Stimulated activated CD4-positive, alpha-beta T cell treated with anti-CD3 and anti-CD28 coated beads, Interleukin-4, amount 100 ng/mL, for 1 hour (primary cell): ENCODE measurements around the gene ATXN7L2.

ENCODE experiments used
- DNase-seq: peaks from one replicate; pipeline ENCODE4 v3.0.0-alpha.2; 2020

Gene ATXN7L2

DNA sequence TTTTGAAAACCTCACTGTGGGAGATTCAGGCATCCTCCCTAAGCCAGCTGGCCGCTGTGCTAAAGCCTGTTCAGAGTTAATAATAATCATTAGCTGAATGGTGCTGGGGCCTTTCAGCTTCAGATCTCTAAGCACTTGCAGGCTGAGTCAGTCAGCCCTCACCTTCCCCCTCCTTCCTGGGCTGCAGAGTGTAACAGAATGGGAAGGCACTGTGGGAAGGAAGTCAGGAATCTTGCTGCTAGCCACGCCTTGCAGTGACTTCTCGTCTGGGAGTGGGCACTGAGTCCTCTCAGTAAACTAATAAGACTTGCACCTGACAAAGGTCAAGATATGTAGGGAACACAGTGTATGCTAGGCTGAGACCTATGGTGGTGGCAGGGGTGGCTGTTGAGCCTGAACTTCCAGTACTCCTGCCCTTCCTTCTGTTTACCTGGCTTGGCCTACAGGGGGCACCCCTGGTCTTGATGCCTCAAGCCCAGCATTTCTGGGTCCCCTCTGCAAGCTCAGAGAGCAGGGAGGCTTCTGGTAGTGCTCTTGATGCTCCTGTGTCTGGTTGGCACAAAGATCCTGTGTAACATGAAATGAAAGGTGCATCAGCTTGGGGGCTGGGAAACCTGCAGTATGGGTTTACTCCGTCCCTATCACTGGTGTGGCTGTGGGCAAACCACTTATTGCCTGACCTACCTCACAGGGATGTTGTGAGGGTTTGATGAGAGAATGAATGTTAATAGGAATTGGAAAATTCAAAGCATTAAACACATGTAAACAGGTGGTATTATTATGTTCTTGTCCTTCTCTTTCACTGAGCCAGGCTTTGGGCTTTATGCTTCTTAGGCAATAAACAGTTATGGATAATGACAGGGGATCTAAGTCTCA, 16.2 kb downstream of the ATXN7L2 start:
- peak; percentile 63 for DNase-seq

DNA sequence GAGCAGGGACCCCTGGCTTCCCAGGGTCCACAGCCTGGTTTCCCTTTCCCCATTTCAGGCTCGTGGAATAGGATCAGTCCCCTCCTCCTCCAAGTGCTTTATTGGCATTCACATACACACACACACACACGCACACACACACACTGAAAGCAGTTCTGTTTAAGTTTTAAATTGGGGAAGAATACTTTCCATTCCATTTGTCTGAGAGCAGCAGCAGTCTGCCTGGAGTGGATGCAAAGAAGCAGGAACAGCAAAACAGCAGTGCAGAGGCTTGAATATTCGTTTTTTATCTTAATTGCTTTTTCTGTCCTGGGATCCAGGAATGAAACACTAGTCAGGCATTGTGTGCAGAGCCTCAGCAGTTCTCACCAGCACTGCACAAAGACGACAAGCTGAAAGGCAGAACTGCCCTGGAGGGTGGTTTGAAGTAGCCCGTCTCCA, 17.3 kb downstream of the ATXN7L2 start:
- no peak for DNase-seq

DNA sequence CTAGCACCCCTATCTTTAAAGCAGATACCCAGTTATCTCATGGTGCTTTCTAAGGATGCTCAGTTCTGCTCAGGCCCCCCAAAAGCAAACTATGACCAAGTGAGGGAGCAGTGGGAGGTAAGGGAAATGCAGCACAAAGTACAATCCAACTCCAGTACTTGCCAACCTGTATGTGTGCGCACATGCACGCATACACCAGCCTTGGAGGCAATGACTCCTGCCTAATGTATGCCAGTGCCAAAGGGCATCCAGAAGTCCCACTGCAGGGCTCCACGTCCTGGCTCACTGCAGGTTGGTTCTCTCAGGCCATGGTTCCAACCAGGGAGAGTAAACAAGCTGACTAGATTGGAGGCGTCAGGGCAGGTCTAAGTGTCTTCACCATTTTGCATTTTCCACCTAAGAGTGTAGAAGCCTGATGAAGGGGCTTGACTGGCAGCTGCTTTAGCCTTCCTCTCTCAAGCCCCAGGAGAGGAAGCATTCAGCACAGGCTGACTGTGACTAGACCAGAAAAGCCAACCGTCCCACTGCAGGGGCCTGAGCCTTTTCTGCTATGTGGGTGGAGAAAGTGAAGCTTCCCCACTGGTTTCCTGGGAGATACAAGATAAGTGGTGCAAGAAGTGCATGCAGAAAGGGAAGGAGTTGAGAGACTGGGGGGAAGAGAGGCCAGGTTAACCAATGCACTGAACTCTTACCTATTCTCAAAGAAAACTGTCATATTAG, 18.1 kb downstream of the ATXN7L2 start:
- DNase-seq, result no peak

DNA sequence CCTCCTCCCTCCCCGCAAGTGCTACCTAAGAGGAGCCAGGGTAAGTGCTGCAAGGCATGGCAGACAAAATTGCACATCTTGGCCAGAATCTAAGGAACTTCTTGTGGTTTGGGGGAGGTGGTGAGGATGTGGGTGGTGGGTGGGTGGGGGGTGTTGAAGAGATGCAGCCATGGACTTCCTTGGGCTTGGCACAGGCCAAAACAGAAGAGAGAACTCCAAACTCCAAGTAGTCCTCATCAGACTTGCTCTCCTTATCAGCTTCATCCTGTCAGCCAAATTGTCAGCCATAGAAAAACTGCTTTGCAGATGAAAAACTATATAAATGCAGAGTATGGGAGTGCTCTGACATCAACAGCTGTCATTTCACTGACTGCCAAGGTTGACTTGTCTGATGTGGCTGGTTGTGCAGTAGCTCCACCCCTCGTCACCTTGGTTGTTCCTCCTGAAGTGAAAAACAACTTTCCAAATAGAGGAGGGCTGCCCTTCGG, 18.7 kb downstream of the ATXN7L2 start:
- DNase-seq, result no peak

DNA sequence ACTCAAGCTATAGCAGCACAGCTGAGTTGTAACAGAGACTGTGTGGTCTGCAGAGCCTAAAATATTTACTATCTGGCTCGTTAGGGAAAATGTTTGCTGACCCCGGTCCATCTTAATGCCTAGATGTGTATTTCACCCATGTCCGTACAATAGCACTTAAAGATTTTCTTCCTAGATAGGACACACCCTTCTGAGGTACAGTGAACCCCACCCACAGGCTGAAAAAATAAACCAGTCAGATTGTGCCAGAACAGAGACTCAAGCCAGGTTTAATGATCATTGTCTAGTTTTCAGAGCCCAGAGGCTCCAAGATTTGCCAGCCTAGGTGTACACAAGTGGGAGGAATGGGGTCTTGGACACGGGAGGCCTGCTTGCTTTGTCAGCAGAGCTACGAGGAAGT, 20.2 kb downstream of the ATXN7L2 start:
- DNase-seq, result no peak

DNA sequence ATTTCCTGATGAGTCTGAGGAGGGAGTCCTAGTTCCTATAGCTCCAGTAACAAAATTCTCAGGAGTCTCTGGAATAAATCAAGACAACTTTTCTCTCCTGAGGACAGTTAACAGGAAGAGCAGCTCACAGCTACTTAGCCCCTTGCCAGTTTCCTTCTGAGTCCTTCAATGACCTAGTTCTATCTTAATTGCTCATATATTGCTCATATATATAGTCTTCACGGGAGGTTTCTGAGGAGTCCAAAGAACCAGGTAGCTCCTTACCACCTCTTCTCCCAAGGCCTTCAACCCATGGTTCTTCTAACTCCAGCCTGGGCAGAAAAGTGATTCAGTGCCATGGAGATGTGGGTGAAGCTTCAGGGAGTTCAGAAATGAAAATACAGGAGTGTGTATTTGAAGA, 21.3 kb downstream of the ATXN7L2 start:
- no peak for DNase-seq

DNA sequence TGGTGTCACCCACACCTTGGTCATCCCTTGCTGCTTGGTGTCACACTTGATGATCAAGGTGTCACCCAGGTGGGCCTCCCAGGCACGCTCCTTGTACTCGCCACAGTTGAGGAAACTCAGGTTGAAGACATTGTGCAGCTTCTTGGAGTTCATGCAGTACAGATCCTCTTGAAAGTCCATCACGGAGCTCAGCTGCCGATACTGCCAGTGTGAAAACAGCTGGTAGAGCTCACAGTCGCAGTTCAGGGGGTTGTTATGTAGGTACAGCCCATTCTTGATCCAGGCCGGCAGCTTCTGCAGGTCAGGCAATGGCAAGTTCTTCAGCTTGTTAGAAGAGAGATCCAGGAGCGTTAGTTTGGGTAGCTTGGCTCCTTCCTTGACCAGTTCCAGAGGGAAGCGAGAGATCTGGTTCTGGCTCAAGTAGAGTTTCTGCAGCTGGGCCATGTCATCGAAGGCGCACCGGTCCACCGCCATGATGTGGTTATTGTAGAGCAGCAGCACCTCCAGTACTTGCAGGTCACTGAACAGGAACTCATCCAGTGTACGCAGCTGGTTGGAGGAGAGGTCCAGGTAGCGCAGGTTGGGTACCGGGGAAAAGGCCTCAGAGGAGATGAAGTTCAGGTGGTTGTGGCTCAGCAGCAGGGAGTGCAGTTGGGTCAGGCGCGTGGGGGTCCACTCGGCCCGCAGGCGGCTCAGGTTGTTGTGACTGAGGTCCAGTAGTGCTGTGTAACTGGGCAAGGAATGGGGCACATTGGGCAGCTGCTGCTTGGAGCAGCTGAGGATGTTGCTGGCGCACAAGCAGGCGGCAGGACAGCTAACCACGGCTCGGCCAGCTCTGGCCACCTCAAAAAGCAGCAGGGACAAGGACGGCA, 24.5 kb downstream of the ATXN7L2 start:
- no peak for DNase-seq

DNA sequence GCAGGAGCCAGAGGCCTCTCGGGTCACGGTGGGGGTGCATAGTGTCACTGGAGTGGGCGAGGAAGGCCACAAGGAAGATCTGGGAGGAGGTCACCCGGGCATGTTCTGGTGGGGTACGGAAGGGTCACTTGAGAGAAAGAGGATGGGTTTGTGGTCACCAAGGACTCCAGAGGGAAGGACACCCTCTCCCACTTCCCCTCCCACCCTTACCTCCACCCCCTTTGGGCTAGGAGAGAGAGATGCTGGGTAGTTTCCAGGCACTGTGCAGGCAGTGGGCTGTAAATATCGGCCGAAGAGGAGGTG, 25.1 kb downstream of the ATXN7L2 start:
- no peak for DNase-seq

DNA sequence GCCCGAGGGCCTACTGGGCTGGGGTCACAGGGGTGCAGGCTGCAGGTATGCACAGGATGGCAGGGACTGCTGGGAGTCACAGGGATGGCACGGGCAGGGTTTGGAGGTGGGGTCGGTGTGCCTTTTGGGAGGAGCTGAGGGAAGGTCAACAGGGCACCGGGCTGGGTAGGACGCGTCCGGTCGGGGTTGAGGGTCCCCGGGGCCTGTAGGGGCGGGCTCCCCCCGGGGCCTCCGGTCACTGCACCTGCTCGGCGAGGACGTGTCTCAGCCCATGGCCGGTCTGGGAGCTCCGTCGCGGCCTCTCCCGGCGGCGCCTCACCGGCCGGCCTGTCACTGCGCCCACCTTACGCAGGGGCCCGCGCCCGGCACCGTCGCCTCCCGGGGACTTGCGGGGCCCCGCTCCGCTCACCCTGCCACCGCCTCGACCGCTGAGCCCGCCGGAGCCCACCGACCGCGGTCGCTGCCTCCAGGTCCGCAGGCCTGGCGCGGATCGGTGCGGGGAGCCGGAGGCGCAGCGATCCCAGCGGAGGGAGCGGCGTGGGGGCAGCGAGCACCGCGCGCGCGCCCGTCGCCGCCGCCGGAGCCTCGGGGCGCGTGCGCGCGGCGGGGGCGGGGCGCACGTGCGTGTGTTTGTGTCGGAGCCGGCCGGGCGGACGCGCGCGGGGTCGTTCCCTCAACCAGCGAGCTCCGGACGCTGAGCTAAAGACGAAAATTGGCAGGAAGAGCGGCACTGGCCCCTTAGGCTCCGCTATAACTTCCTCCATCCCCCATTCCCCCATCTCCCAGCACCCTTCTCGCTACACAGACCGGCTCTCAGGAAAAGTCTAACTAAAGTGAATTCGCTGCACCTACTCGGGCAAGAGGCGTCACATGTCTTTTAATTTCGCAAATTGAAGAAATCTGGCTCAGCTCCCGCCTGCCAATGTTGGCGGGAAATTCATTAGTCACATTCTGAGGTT, 25.8 kb downstream of the ATXN7L2 start, which contains the start of gene AMIGO1:
TSS of gene AMIGO1 (minus strand) at position 552 of the 959 bp plus-strand sequence. CDS start 815 bp downstream, outside the sequence.
- peak; percentile 75 for DNase-seq

DNA sequence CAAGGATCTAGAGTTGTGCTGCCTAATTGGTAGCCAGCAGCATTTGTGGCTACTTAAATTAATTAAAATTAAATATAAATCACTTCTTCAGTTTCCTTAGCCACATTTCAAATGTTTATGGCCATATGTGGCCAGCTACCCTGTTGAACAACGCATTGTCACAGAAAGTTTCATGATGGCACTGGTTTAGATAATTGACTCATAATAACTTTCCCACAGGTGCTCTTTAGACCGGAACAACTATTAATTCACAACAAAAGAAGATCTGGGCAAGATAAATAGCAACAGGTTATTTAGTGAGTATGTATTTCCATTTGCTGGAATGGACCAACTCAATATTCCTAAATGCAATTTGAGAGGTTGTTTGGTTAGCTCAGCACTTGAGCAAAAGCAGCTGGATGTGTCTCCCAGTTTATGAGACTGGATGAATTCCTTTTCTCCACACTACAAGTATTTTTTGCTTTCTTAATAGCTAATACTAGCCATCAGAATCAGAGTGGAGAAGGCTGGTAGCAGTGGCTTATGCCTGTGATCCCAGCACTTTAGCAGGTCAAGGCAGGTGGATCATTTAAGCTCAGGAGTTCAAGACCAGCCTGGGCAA, 29.5 kb downstream of the ATXN7L2 start:
- no peak for DNase-seq

DNA sequence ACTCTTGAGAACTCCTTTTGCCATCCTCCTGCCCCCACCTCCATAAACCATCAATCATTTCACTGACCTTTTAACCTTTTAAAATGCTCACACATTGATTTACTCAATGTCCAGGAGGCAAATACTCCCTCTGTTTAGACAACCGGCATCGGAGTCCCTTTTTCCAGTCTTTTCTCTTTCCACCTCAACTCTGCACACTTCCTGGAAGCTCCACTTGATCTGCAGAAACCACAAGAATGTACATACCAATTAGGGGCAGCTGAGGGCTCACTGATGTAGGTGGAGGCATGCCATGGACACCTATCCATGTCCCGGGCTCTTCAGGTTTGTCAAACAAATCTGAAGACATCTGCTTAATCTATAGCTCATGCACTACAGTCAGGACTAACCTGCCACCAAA, 31.1 kb downstream of the ATXN7L2 start:
- DNase-seq, result no peak

DNA sequence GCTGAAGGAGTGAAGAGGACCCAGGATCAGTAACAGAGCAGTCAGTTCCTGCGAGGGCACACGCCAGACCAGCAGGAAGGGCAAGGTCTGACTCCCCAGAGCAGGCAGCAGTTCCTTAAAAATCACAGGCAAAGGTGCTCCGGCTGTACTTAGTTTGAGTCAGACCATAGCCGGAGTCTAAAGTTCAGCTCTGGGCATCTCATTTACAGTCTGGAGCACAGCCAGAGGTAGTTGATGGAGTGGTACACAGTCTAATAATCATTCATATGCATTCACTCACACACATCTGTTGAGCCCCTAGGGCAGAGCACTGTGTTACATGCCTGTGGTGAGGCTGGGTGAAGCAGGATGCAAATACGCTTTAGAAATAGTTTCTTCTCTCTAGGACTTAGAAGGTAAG, 33.2 kb downstream of the ATXN7L2 start:
- no peak for DNase-seq

DNA sequence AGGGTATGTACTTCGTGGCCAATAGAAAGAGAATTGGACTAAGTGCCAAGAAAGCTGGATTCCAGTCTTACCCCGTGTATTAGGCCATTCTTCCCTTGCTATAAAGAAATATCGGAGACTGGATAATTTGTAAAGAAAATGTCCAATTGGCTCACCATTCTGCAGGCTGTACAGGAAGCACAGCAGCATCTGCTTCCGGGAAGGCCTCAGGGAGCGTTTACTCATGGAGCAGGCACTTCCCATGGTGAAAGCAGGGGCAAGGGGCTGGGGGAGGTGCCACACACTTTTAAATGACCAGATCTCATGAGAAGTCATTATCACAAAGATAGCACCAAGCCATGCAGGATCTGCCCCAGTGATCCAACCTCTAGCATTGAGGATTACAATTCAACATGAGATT, 33.6 kb downstream of the ATXN7L2 start:
- no peak for DNase-seq

DNA sequence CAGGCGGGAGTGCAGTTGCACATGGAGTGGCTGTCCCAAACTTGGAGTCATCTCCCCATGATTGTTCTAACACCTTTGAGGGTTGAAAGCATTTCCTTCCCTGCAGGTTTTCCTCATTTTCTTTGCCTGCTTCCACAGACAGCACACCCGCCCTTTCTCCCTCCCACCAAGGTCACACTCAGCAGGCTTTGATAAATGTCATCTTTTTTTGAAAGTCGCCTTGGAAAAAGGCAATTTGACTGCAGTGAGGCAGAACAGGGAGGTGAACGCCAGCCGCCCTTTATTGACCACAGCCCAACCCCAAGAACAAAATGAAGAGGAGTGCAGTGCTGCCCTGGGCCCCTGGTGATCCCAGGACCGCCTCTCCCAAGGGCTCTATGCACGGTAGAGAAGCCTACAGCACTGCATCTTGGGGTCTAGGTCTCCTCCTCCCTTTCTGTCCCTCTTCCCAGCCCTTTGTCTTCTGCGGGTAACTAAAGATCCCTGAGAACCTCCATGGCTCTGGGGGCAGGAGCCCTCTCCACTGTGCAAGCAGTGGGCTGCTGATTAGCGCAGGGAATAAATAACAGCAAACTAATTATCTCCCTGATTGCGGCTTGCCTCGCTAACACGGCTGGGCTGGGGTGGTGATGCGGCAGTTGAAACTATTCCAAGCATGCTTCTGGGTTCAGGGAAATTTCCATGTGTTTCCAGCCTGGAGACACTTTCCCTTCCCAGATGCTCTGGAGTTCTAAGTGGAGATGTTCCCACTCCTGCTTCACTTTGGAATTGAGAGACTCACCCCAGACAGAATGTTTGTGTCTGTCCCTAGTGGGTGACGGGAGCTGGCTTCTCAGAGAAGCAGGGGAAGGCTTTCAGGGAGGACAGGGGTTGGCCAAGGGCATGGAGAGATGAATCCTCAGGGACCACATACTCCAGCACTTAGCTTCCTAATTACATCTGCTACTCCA, 37.6 kb downstream of the ATXN7L2 start:
- no peak for DNase-seq

DNA sequence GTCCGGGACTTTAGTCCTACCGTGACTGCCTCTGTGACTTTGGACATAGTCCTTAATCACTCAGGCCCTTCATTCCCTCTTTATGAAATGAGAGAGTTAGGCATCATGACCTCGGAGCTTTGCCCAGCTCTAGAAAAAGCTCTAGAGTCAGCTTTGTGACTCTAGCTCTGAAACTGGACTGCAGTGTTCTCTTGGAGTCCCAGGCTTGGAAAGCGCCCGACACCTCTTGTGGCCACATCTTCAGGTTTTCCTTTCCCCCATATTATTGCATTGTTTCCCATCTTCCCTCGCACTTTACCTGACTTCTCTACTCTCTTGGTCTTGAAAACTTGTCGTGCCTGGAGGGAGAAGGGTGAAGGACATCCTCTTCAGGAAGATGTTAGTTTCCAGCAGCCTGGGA, 38.3 kb downstream of the ATXN7L2 start:
- DNase-seq, result no peak

DNA sequence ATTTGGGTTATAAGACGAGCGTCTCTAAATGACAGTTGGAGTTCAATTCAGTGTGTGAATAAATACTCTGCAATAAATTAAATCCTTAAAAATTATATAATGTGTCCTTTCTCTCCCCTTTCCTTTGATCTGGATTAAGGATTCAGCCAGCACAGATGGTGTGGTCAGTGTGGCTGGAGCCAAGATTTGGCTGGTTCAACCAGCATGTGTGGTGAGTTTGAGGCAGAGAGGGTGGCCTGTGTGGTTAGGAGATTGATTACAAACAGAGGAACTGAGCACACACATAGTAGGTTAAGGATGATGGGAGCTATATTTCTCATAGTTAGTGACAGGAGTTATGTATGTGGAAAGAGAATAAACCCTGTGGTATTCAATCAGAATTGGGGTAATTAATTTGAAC, 40.0 kb downstream of the ATXN7L2 start:
- DNase-seq, result no peak

DNA sequence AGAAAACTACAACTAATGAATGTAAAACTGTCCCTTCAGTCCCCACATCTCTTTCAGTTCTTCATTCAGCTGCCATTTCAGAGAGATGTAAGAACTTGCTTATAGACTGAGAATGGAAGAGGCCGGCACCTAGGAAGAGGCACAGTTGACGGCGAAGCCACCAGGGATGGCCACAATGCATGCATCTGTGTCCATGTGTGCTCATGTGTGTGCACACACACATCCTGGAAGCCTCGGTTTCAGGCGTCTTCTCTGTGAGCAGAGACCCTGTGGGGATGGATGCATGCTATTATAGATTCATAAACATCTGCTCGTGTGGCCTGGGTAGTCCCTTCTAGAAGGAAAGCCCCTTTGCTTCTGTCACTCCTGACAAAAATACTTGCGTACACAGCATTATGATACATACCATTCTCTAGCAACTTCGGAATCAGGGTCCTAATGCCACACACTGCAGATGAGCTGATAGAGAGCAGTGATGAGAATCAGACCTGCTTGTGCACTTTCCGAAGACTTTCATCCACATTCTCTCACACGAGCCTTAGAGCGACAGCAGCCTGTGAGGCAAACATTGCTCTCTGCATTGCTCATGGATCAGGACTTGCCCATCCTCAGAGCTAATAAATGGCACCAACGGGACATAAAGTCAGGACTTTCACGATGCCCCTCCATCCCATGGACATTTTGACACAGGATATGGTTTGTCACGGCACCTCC, 43.5 kb downstream of the ATXN7L2 start:
- no peak for DNase-seq

DNA sequence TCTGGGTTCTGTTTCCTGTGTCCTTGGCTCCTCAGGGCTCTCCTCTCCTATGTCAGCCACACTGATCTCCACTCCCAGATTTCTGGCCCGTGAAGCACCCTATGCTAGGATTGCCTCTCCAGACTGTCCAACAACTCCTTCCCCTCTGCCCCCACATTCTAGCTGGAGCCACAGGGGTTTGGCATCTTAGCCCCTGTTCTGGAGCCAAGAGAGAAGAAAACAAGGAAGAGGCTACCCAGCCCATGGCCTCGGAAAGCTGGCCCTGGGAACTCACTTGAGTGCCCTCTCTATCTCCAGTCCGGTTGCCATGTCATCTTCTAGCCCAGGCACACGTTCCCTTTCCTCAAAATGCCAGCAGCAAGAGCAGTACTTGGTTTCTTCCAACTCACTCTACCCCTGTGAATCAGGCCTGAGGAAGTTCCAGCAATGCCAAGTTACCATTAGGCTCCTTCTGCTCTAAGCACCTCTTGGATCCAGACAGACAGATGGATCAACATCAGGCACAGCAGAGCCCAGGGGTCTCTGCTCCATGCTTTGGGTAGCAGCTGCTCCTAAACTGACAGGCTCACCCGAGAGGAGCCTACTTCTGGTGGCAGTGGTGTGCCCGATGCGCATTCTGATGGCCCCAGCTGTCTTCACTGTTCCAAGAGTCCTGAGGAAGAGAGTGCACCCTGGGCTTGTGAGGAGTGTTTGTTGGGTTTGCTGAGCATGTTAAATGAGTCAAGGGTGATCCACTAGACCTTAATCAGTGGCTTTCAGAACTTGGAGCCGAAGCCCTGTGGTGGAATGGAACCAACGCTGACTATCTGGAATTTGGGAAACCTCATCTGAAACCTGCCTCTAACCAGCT, 44.4 kb downstream of the ATXN7L2 start:
- DNase-seq, result no peak

DNA sequence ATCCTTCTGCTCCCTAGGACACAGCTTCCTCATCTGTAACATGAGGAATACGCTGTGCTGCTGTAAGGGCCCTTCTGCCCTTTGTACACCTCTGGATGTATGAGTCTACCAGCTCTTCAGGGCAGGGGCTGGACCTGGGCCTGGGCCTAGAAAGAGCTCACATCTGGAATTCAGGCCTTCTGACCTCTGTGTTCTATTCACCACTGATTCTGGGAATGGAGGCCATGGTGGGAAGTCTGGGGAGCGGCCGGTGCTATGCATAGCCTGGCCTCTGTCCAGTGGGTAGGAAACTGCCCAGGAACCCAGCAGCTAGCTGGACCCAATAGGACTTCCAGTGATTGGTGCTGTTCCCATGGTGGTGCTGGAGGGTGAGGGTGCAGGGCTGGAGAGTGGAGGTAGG, 45.0 kb downstream of the ATXN7L2 start:
- DNase-seq, result no peak
